ENCODE measurements around the gene SETBP1. TPM values are rescaled to one million over a fixed set of nuclear protein-coding genes. Genes with fewer than 3 reads are reported as not detected.

SETBP1 gene
- total RNA-seq, 1 donor from 2014 or later = 13.6 TPM

GRCh38 chr18:44986933-44987332, 306.2 kb downstream of the SETBP1 start:
- Histone ChIP-seq H3K9me3 (ENCODE audit: control insufficient read depth in 3 of 3, low read length in 3 of 3) (no peaks in the 10 kb centered on the region), H3K27me3 (ENCODE audit: control insufficient read depth in 3 of 3, insufficient read depth in 3 of 3, low read length in 3 of 3) (no peaks in the 10 kb centered on the region), H3K4me1 (ENCODE audit: control insufficient read depth in 3 of 3, insufficient read depth in 3 of 3, low read length in 3 of 3) (no peaks in the 10 kb centered on the region), H3K4me3 (ENCODE audit: low read length in 3 of 3) (no peak overlapping the region), H3K27ac (ENCODE audit: low read depth, low read length) (no peak overlapping the region), H3K9ac (ENCODE audit: low read depth in 1 of 3, low read length in 3 of 3) (no peak overlapping the region), H3K36me3 (ENCODE audit: control insufficient read depth in 3 of 3, insufficient read depth in 3 of 3, low read length in 3 of 3) (no peaks in the 10 kb centered on the region)

DNA sequence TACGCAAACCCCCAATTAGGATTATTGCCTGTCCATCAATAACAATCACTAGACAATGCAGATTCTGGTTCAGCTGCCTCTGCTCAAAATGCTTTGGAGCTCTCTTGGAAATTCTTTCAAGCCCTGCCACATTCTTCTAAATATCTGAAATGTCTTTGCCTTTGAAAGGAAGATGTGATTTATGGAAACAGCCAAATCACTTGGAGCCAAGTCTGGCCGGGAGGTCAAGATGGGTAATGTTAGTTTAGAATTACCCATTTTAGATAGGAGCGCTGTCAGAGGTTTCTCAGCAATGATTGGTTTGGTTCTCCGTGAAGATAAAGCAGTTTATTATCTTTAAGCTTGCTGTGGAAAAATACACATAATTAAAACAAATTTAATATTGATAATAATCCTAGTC, 306.7 kb downstream of the SETBP1 start:
- no peaks in the 10 kb centered on the region for H3K4me1 ChIP-seq (ENCODE audit: control insufficient read depth in 3 of 3, insufficient read depth in 3 of 3, low read length in 3 of 3)
- no peak overlapping the region for H3K27ac ChIP-seq (ENCODE audit: low read depth, low read length)
- H3K36me3 ChIP-seq (ENCODE audit: control insufficient read depth in 3 of 3, insufficient read depth in 3 of 3, low read length in 3 of 3) = no peaks in the 10 kb centered on the region
- no peaks in the 10 kb centered on the region for H3K9me3 ChIP-seq (ENCODE audit: control insufficient read depth in 3 of 3, low read length in 3 of 3)
- no peak overlapping the region for H3K9ac ChIP-seq (ENCODE audit: low read depth in 1 of 3, low read length in 3 of 3)
- no peaks in the 10 kb centered on the region for H3K27me3 ChIP-seq (ENCODE audit: control insufficient read depth in 3 of 3, insufficient read depth in 3 of 3, low read length in 3 of 3)
- H3K4me3 ChIP-seq (ENCODE audit: low read length in 3 of 3) = no peak overlapping the region

DNA sequence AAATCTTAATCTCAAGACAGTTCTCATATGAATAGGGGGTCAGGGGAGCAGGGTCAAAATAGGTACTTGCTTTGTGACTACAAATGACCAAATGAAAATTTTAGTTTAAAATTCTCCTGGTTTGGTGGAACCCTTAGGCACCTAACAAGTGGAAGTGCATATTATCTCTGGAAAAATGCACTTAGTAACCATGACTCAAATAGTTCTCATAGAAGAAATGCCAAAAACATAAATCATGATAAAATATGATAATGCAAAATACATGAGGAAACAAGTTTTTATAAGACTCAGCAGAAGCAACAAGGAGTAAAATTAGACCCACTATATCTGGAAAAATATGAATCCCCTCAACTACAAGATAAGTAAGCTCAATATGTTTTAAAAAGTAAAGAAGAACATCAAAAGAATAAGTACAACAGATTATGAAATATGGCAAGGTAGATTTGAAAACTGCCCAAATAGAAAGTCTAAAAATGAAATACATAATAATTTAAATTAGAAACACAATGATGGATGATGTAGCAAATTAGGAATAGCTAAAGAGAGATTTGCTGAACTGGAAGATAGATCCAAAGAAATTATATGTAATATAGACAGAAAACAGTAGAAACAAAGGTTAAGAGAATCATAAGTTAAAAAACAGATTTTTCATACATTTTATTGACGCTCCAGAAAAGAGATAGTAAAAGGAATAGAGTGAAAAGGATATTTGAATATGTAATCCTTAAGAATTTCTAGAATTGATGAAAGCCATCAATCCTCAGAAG, 308.3 kb downstream of the SETBP1 start:
- H3K9ac ChIP-seq (ENCODE audit: low read depth in 1 of 3, low read length in 3 of 3) = no peak overlapping the region
- H3K4me3 ChIP-seq (ENCODE audit: low read length in 3 of 3) = no peak overlapping the region
- no peak overlapping the region for H3K27ac ChIP-seq (ENCODE audit: low read depth, low read length)
- H3K36me3 ChIP-seq (ENCODE audit: control insufficient read depth in 3 of 3, insufficient read depth in 3 of 3, low read length in 3 of 3) = no peaks in the 10 kb centered on the region
- H3K4me1 ChIP-seq (ENCODE audit: control insufficient read depth in 3 of 3, insufficient read depth in 3 of 3, low read length in 3 of 3) = no peaks in the 10 kb centered on the region
- H3K9me3 ChIP-seq (ENCODE audit: control insufficient read depth in 3 of 3, low read length in 3 of 3) = no peaks in the 10 kb centered on the region
- H3K27me3 ChIP-seq (ENCODE audit: control insufficient read depth in 3 of 3, insufficient read depth in 3 of 3, low read length in 3 of 3) = no peaks in the 10 kb centered on the region

GRCh38 chr18:44996261-44996660, 315.6 kb downstream of the SETBP1 start:
- Histone ChIP-seq H3K4me1 (ENCODE audit: control insufficient read depth in 3 of 3, insufficient read depth in 3 of 3, low read length in 3 of 3) (no peaks in the 10 kb centered on the region), H3K27me3 (ENCODE audit: control insufficient read depth in 3 of 3, insufficient read depth in 3 of 3, low read length in 3 of 3) (no peaks in the 10 kb centered on the region), H3K9me3 (ENCODE audit: control insufficient read depth in 3 of 3, low read length in 3 of 3) (no peaks in the 10 kb centered on the region)

GRCh38 chr18:44997174-44997573, 316.5 kb downstream of the SETBP1 start:
- Histone ChIP-seq H3K4me3 (ENCODE audit: low read length in 3 of 3) (no peak overlapping the region), H3K9ac (ENCODE audit: low read depth in 1 of 3, low read length in 3 of 3) (no peak overlapping the region), H3K4me1 (ENCODE audit: control insufficient read depth in 3 of 3, insufficient read depth in 3 of 3, low read length in 3 of 3) (no peaks in the 10 kb centered on the region), H3K9me3 (ENCODE audit: control insufficient read depth in 3 of 3, low read length in 3 of 3) (no peaks in the 10 kb centered on the region), H3K27ac (ENCODE audit: low read depth, low read length) (no peak overlapping the region), H3K36me3 (ENCODE audit: control insufficient read depth in 3 of 3, insufficient read depth in 3 of 3, low read length in 3 of 3) (no peaks in the 10 kb centered on the region), H3K27me3 (ENCODE audit: control insufficient read depth in 3 of 3, insufficient read depth in 3 of 3, low read length in 3 of 3) (no peaks in the 10 kb centered on the region)

More at GRCh38 chr18:44996261-44996660, 315.6 kb downstream of the SETBP1 start:
- H3K27ac ChIP-seq (ENCODE audit: low read depth, low read length) = no peak overlapping the region
- H3K9ac ChIP-seq (ENCODE audit: low read depth in 1 of 3, low read length in 3 of 3) = no peak overlapping the region
- no peak overlapping the region for H3K4me3 ChIP-seq (ENCODE audit: low read length in 3 of 3)
- H3K36me3 ChIP-seq (ENCODE audit: control insufficient read depth in 3 of 3, insufficient read depth in 3 of 3, low read length in 3 of 3) = no peaks in the 10 kb centered on the region

DNA sequence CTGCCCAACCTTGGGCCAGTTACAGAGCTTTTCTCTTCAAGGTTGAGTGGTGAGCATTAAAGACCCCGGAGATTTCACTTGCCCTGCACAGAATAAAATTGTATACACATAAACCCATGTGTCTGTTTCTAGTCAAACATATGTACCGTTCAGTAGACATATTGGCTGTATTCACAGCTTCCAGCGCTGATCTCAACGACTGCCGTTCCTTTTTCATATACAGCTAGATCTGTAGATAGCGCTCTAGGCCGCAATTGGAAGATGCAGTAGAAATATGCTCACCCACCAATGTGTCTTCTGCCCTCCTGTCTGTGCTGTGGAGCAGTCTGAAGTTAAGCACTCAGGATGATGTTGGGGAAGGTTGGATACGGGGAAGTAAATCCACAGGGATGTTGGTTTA, 317.7 kb downstream of the SETBP1 start:
- H3K27ac ChIP-seq (ENCODE audit: low read depth, low read length) = no peak overlapping the region
- no peaks in the 10 kb centered on the region for H3K4me1 ChIP-seq (ENCODE audit: control insufficient read depth in 3 of 3, insufficient read depth in 3 of 3, low read length in 3 of 3)
- H3K27me3 ChIP-seq (ENCODE audit: control insufficient read depth in 3 of 3, insufficient read depth in 3 of 3, low read length in 3 of 3) = no peaks in the 10 kb centered on the region
- no peak overlapping the region for H3K9ac ChIP-seq (ENCODE audit: low read depth in 1 of 3, low read length in 3 of 3)
- H3K36me3 ChIP-seq (ENCODE audit: control insufficient read depth in 3 of 3, insufficient read depth in 3 of 3, low read length in 3 of 3) = no peaks in the 10 kb centered on the region
- H3K9me3 ChIP-seq (ENCODE audit: control insufficient read depth in 3 of 3, low read length in 3 of 3) = no peaks in the 10 kb centered on the region
- no peak overlapping the region for H3K4me3 ChIP-seq (ENCODE audit: low read length in 3 of 3)

DNA sequence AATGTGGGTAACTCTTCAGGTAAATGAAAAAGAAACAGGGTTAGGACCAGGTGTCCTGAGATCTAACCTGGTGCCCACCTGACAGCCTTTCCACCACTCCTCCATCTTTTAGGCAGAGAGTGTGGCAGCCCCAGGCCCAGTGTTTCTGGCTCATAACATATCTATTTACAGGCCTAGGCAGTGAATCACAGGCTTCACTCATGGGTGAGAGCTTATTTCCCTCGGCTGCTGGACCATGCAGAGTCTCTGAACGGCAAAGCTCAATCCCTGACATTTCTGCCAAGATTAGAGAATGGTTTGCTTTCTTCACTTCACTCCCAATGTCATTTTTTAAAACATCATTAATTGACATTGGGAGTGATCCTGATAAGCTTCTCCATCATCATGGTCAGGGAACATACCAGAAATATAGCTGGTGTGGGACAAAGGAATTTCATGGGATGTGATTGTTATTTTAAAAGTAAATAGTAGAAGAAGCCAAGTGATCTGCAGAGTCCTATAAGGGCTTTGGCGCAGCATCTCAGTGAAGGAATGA, 323.9 kb downstream of the SETBP1 start:
- no peak overlapping the region for H3K4me3 ChIP-seq (ENCODE audit: low read length in 3 of 3)
- no peak overlapping the region for H3K9ac ChIP-seq (ENCODE audit: low read depth in 1 of 3, low read length in 3 of 3)
- no peaks in the 10 kb centered on the region for H3K27me3 ChIP-seq (ENCODE audit: control insufficient read depth in 3 of 3, insufficient read depth in 3 of 3, low read length in 3 of 3)
- peaks cover 0 to 3% (median 0%) of the 10 kb centered on the region in 3 donors for H3K4me1 ChIP-seq (ENCODE audit: control insufficient read depth in 3 of 3, insufficient read depth in 3 of 3, low read length in 3 of 3)
- H3K27ac ChIP-seq (ENCODE audit: low read depth, low read length) = no peak overlapping the region
- H3K36me3 ChIP-seq (ENCODE audit: control insufficient read depth in 3 of 3, insufficient read depth in 3 of 3, low read length in 3 of 3) = no peaks in the 10 kb centered on the region
- no peaks in the 10 kb centered on the region for H3K9me3 ChIP-seq (ENCODE audit: control insufficient read depth in 3 of 3, low read length in 3 of 3)

- no peaks in the 10 kb centered on the region for H3K9me3 ChIP-seq (ENCODE audit: control insufficient read depth in 3 of 3, low read length in 3 of 3)
Observed at GRCh38 chr18:45006934-45007333, 326.2 kb downstream of the SETBP1 start.

DNA sequence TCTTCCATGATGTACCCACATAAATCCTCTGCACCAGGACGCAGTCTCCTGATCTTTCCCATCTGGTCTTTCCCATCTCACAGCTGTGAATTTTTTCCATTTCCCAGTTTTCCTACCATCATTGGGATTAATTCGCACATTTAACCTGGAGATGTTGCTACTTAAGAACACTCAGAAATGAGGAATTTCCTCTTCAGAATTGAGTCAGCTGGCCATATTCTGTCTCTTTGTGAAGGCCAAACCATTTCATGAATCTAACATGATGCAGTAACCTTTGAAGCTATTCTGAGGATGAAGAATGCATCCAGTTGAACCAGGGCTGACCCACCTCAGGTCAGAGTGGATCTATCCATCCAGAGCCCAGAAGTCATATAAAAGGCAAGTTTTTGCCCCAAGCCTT, 326.8 kb downstream of the SETBP1 start:
- H3K27me3 ChIP-seq (ENCODE audit: control insufficient read depth in 3 of 3, insufficient read depth in 3 of 3, low read length in 3 of 3) = no peaks in the 10 kb centered on the region
- H3K9ac ChIP-seq (ENCODE audit: low read depth in 1 of 3, low read length in 3 of 3) = no peak overlapping the region

More at GRCh38 chr18:45006934-45007333, 326.2 kb downstream of the SETBP1 start:
- Histone ChIP-seq H3K36me3 (ENCODE audit: control insufficient read depth in 3 of 3, insufficient read depth in 3 of 3, low read length in 3 of 3) (no peaks in the 10 kb centered on the region), H3K27me3 (ENCODE audit: control insufficient read depth in 3 of 3, insufficient read depth in 3 of 3, low read length in 3 of 3) (no peaks in the 10 kb centered on the region), H3K4me3 (ENCODE audit: low read length in 3 of 3) (no peak overlapping the region), H3K27ac (ENCODE audit: low read depth, low read length) (no peak overlapping the region), H3K9ac (ENCODE audit: low read depth in 1 of 3, low read length in 3 of 3) (no peak overlapping the region), H3K4me1 (ENCODE audit: control insufficient read depth in 3 of 3, insufficient read depth in 3 of 3, low read length in 3 of 3) (peaks cover 0 to 3% (median 0%) of the 10 kb centered on the region in 3 donors)

GRCh38 chr18:45008694-45009413, 328.2 kb downstream of the SETBP1 start:
- Histone ChIP-seq H3K27me3 (ENCODE audit: control insufficient read depth in 3 of 3, insufficient read depth in 3 of 3, low read length in 3 of 3) (no peaks in the 10 kb centered on the region), H3K4me1 (ENCODE audit: control insufficient read depth in 3 of 3, insufficient read depth in 3 of 3, low read length in 3 of 3) (peaks cover 0 to 7% (median 2%) of the 10 kb centered on the region in 3 donors), H3K36me3 (ENCODE audit: control insufficient read depth in 3 of 3, insufficient read depth in 3 of 3, low read length in 3 of 3) (no peaks in the 10 kb centered on the region), H3K4me3 (ENCODE audit: low read length in 3 of 3) (no peak overlapping the region), H3K27ac (ENCODE audit: low read depth, low read length) (no peak overlapping the region), H3K9me3 (ENCODE audit: control insufficient read depth in 3 of 3, low read length in 3 of 3) (no peaks in the 10 kb centered on the region), H3K9ac (ENCODE audit: low read depth in 1 of 3, low read length in 3 of 3) (no peak overlapping the region)

More for the DNA sequence above, 326.8 kb downstream of the SETBP1 start:
- H3K4me1 ChIP-seq (ENCODE audit: control insufficient read depth in 3 of 3, insufficient read depth in 3 of 3, low read length in 3 of 3) = peaks cover 0 to 3% (median 0%) of the 10 kb centered on the region in 3 donors
- no peaks in the 10 kb centered on the region for H3K9me3 ChIP-seq (ENCODE audit: control insufficient read depth in 3 of 3, low read length in 3 of 3)
- H3K36me3 ChIP-seq (ENCODE audit: control insufficient read depth in 3 of 3, insufficient read depth in 3 of 3, low read length in 3 of 3) = no peaks in the 10 kb centered on the region
- no peak overlapping the region for H3K4me3 ChIP-seq (ENCODE audit: low read length in 3 of 3)
- H3K27ac ChIP-seq (ENCODE audit: low read depth, low read length) = no peak overlapping the region

All from skeletal muscle tissue (tissue), 4 donors.